IMR-90 (cell line): ENCODE data around the gene FGF9.

Source experiments
- CTCF ChIP-seq: conservative IDR thresholded peaks from 2 replicates; pipeline ENCODE4 v1.5.1; 2012; ENCODE audit warnings: mild to moderate bottlenecking, low read depth, low read length, improper control_type of control experiment
- MAFK ChIP-seq: IDR thresholded peaks from 2 replicates; pipeline ENCODE4 v1.6.1; 2012; ENCODE audit warnings: low read depth, low read length, improper control_type of control experiment
- POLR2A ChIP-seq: IDR thresholded peaks from 2 replicates; pipeline ENCODE4 v1.6.1; 2012; ENCODE audit warnings: mild to moderate bottlenecking, low read depth, low read length
- RFX5 ChIP-seq: IDR thresholded peaks from 2 replicates; pipeline ENCODE4 v1.8.0; 2012; ENCODE audit warnings: low read depth, mild to moderate bottlenecking, low read length, moderate library complexity
- SMC3 ChIP-seq: fragments of 150-350 bp; IDR thresholded peaks from 2 replicates; pipeline ENCODE4 v1.6.1; 2016; ENCODE audit warnings: low read depth, mild to moderate bottlenecking, antibody characterized with exemption, low read length, moderate library complexity
- TF ChIP-seq, protein P1 (sequence below): fragments of 150-350 bp; IDR thresholded peaks from 2 replicates; pipeline ENCODE4 v1.6.1; 2016; ENCODE audit warnings: low read depth, mild to moderate bottlenecking, low read length, moderate library complexity, borderline replicate concordance

DNA sequence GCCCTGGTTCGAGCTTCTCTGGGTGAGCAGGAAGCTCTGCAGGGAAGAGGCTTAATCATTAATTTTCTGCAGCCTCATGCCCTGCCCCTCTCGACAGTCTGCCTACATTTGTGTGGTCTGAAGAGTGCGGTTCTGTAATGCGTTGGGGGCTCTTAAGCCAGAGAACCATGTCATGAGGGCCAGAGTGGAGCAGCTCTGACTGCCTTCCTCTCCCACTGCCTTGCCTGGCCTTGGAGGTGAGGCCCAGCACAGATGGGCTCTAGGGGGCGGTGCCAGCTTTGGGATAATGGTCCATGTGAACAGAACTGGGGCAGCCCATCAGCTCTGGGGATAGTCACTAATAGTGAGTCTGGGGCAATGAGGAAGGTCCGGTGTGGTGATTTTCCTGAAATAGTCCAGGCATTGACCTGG, 5.7 kb downstream of the FGF9 start:
- TF ChIP-seq CTCF (no peak; the same call in 1 of the 2 replicates), POLR2A (no peak), RFX5 (no peak), SMC3 (no peak), MAFK (no peak)
- TF ChIP-seq, protein P1, sequence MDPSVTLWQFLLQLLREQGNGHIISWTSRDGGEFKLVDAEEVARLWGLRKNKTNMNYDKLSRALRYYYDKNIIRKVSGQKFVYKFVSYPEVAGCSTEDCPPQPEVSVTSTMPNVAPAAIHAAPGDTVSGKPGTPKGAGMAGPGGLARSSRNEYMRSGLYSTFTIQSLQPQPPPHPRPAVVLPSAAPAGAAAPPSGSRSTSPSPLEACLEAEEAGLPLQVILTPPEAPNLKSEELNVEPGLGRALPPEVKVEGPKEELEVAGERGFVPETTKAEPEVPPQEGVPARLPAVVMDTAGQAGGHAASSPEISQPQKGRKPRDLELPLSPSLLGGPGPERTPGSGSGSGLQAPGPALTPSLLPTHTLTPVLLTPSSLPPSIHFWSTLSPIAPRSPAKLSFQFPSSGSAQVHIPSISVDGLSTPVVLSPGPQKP = no peak
